HG03097 (cell line): ENCODE measurements around the gene RBBP8.

ENCODE experiments used
- ATAC-seq: cut with Tn5 transposase; IDR thresholded peaks from one replicate; pipeline ENCODE4 v1.9.1; 2021; ENCODE audit not compliant: unreplicated experiment, low FRiP score

The RBBP8 gene

GRCh38 chr18:22987547-22988189, 54.5 kb downstream of the RBBP8 start:
- ATAC-seq: no peak

- ATAC-seq: no peak
Observed at GRCh38 chr18:22988208-22988607, 55.1 kb downstream of the RBBP8 start.

- no peak for ATAC-seq
Observed at GRCh38 chr18:22998344-22998743, 65.2 kb downstream of the RBBP8 start.

GRCh38 chr18:22999212-22999611, 66.1 kb downstream of the RBBP8 start:
- no peak for ATAC-seq

- ATAC-seq: no peak
Observed at GRCh38 chr18:22999647-23000046, 66.5 kb downstream of the RBBP8 start.

DNA sequence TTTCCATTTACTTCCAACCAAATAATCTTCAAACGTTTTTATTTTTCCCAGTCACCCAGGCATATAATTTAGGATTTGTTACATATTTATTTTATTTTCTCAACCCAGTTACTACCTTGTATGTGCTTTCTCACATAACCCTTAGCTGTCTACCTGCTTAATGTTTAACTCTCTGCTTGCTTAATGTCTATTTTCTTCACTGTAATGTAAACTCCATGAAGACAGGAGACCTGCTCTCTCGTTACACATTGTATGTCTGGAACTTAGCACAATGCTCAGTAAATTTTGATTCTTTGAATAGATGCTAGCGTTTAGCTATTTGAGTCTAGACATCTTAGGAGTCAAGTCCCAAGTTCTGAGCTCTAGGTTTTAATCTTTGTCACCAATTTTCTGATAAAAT, 70.2 kb downstream of the RBBP8 start:
- no peak for ATAC-seq

- no peak for ATAC-seq
Observed at GRCh38 chr18:23012249-23012648, 79.1 kb downstream of the RBBP8 start.

DNA sequence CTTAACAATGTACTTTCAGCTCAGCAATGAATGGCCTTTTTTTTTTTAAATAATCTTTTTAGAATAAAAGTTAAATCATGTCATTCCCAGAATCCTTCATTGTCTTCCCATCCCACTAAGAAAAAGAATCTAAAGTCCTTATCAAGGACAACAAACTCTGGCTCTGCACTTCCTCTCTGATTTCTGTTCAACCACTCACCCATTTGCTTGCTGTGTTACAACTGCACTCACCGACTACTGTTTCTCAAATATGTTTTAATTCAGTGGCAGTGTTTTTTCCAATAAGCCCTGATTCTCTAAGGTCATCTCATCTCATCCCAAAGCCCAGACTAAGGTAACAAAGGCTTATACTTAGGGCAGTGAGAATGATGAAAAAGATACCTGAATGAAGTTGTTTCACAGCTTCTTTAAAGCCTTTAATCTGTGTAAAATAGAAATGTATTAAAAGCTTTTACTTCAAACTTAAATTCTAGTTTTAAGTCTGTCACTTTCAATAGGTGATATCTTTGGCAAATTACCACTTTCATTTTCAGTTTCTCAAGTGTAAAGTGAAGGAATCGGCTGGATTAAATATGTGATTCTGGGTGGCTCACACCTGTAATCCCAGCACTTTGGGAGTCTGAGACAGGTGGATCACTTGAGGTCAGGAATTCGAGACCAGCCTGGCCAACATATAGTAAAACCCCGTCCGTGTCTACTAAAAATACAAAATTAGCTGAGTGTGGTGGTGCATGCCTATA, 87.6 kb downstream of the RBBP8 start:
- ATAC-seq: no peak

DNA sequence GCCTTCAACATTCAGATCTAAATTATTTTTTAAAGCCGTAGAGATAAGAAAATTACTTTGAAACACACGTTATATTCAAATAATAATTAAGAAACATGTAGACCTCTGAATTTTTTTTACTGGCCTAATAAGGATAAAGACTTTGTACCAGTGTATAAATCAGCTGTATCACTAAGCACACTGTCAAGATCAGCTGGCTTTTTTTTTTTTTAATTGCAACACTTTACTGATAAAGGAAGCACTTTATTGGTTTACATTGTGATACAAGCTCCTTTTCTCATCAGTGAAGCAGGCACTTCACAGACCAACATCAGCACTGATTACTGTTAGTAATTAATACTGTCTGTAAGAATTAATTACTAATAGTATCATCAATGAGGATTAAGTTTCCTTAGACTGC, 88.5 kb downstream of the RBBP8 start:
- ATAC-seq: no peak

GRCh38 chr18:23032030-23032582, 99.0 kb downstream of the RBBP8 start:
- no peak for ATAC-seq

DNA sequence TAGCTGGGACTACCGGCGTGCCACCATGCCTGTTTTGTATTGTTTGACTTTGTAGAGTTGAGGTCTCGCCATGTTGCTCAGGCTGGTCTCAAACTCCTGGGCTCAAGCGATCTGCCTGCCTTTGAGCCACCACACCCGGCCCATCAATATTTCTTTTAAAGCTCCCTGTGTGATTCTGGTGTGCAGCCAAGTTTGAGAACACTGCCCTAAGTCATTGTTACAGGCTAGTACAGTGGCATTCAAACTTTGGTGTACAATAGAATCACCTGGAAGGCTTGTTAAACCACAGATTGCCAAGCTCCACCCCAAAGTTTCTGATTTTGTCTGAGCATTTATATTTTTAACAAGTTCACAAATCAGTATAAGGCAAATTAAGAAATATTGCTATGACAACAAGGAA, 99.9 kb downstream of the RBBP8 start:
- ATAC-seq: no peak

GRCh38 chr18:23036660-23037201, 103.6 kb downstream of the RBBP8 start:
- ATAC-seq: no peak

GRCh38 chr18:23037646-23038045, 104.5 kb downstream of the RBBP8 start:
- ATAC-seq: no peak

DNA sequence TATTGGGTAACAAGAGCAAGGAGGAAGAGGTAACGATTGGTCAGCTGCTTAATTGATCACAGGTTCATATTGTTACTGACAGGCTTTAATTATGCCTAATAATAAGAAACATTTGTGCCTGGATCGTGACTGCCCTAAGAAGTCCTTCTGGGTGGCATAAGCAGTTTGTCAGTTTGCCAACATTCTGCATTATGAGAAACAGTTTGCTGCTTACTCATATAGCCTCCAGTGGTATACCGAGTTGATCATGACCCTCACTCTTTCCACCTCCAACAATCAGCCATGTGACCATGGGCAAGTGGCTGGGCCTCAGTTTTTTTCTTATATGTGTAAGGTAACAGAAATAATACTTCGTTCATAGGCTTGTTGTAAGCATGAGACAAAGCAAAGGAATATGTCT, 105.6 kb downstream of the RBBP8 start:
- no peak for ATAC-seq

GRCh38 chr18:23042133-23042532, 109.0 kb downstream of the RBBP8 start:
- ATAC-seq: no peak

DNA sequence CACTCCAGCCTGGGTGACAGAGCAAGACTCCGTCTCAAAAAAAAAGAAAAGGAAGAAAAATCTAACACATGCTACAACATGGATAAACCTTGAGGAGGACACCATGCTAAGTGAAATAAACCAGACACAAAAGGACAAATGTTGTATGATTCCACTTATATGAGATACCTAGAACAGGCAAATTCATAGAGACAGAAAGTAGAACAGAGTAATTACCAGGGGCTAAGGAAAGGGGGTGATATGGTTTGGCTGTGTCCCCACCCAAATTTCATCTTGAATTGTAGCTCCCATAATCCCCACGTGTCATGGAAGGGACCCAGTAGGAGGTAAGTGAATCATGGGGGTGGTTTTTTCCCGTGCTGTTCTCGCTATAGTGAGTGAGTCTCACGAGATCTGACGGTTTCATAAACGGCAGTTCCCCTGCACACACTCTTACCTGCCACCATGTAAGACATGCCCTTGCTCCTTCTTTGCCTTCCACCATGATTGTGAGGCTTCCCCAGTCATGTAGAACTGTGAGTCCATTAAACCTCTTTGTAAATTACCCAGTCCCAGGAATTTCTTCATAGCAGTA, 110.8 kb downstream of the RBBP8 start:
- no peak for ATAC-seq

DNA sequence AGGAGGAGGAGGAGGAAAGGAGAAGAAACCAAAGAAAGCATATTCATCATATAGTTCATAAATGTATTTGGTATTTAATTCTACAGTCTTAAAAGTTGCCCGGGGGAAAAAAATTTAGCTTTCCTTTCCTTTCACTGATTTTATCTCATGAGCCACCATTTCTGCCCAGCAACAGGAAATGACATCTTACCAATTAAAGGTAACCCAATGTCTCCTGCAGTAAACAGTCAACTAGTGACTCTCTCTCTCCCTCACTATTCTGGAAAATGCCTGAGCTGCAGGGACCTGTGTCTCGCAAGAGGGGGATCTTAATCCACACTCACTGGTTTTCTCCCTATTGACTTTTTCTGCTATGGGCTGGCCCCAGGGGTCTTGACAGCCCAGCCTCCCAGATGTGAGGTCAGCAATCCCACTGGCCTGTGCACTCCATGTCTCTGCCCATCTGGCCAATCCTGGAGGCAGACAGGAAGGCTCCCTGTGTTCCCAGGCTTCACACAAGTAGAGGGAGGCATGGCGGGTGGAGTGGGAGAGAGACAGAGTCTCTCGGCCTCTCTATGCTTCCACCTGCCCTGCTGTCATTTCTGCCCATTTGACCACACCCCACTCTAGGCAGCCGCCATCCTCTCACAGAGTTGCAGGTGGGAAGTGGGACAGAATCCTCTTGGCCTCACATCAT, 116.7 kb downstream of the RBBP8 start:
- no peak for ATAC-seq

GRCh38 chr18:23053776-23054457, 120.8 kb downstream of the RBBP8 start:
- ATAC-seq: no peak

DNA sequence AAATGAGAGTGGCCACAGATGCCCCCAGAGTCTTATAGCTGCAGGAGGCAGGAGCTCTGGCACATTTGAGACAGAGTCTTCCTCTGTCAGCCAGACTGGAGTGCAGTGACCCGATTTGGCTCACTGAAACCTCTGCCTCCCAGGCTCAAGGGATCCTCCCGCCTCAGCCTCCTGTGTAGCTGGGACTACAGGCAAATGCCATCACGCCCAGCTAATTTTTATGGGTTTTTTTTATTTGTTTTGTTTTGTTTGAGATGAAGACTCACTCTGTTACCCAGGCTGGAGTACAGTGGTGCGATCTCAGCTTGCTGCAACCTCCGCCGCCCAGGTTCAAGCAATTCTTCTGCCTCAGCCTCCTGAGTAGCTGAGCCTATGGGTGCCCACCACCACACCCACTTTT, 121.4 kb downstream of the RBBP8 start:
- no peak for ATAC-seq

DNA sequence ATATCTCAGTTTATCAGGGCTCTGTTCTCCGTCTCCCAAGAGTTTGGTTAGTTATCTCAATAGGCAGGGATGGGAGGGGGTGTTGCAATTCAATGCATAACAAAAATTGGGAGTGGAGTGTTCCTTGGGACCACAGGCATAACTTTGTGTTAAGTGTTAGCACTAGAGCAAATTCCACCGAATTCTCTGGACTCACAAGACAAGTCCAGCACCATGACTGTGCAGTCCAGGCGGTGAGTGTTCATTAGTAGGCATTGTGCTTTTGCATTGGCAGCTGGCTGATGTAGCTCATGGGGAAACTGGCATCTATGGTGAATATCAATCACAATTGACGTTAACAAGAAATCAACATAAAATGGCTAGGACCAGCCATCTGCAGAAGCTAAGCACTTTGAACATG, 123.2 kb downstream of the RBBP8 start:
- ATAC-seq: no peak
